Measurements from ENCODE around the gene LRRC37B.
"Not testable (repeated sequence)": the region's sequence is repeated elsewhere in the genome, so short reads cannot be mapped to it uniquely, and the experiment has no call there.

LRRC37B gene

DNA sequence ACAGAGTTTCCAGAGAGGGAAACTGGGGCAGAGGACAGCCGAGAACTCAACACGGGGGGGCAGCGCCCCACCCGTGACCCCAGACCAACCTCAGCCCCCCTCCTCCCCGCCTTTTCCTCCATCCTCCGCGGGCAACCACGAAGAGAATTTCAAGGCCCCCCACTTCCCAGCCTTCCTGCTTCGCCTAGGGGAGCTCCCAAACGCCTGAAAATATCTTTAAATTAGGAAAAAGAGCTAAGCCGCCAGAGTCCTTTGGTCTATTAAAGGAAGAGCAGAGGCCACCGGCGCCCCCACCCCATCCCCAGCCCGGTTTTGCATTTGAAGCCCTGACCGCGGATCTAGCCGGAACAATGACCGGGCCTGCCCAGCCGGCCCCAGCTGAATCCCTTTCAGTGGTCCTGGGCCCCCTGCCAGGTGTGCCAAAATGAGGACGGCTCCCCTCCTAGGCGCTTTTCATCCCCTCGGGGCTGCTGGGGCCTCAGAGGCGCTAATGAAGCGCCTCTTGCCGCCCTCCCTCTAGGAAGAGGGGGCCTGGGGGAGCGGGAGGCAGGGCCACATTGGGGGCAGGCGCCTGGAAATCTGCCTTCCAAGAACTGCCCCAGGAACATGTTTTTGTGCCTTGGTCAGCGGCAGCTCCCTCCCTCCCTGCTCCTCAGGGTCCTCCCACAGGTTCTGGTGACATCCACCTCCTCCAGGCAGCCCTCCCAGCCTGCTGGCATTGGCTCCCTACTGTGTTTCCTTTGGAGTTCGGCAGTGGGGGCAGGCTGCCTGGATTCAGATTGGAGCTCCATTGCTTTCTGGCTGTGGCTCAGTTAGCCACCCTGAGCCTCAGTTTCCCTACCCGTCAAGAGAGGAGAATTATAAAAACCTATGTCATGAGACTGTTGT, 78.0 kb downstream of the LRRC37B start:
- in situ Hi-C loops (cut with MboI; ENCODE audit: low sequenced_read_pairs), result not testable (repeated sequence)

- in situ Hi-C loops (cut with MboI; ENCODE audit: low sequenced_read_pairs), result not testable (repeated sequence)
These were observed 79.7 kb downstream of the LRRC37B start for GRCh38 chr17:32086833-32087232.

DNA sequence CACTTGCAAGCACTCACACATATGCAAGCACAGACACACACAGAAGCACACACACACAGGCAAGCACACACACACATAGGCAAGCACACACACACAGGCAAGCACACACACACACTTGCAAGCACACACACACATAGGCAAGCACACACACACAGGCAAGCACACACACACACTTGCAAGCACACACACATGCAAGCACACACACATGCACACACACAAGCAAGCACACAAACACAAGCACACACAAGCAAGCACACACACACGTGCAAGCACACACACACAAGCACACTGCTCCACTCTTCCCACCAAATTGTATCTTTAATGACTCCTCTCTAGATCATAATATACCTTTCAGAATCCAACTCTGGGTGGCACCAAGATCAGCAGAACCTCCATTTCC, 84.9 kb downstream of the LRRC37B start:
- in situ Hi-C loops (cut with MboI; ENCODE audit: low sequenced_read_pairs), result not testable (repeated sequence)

DNA sequence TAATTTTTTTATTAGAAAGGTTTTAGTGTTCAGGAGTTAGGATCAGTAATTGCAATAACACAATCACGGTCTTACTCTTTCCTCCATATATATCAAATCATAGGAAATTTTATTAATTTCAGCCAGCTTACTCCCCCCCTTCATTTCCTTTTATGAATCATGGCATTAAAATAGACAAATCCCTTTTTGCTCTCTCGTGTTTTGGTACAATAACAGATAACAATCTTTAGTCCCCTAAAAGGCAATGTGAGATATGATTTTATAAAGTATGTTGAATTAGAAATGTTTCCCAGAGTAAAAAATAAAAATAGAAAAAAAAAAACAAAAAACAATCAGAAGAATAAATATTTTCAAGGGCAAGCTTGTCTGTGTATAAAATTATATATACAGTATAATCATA, 92.5 kb downstream of the LRRC37B start:
- in situ Hi-C loops (cut with MboI; ENCODE audit: low sequenced_read_pairs), result no loop called here

DNA sequence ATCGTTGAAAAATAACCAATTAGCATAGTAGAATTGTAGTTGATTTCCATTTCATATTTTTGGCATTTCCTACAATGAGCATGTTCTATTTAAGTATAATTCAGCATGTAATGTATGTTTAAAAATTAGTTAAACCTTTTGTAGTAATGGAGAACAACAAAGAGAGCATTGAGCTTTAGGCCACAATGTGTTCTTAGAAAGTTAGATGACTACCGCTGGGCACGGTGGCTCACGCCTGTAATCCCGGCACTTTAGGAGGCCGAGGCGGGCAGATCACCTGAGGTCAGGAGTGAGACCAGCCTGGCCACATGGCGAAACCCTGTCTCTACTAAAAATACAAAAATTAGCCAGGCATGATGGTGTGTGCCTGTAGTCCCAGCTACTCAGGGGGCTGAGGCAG, 93.1 kb downstream of the LRRC37B start:
- in situ Hi-C loops (cut with MboI; ENCODE audit: low sequenced_read_pairs), result not testable (repeated sequence)

DNA sequence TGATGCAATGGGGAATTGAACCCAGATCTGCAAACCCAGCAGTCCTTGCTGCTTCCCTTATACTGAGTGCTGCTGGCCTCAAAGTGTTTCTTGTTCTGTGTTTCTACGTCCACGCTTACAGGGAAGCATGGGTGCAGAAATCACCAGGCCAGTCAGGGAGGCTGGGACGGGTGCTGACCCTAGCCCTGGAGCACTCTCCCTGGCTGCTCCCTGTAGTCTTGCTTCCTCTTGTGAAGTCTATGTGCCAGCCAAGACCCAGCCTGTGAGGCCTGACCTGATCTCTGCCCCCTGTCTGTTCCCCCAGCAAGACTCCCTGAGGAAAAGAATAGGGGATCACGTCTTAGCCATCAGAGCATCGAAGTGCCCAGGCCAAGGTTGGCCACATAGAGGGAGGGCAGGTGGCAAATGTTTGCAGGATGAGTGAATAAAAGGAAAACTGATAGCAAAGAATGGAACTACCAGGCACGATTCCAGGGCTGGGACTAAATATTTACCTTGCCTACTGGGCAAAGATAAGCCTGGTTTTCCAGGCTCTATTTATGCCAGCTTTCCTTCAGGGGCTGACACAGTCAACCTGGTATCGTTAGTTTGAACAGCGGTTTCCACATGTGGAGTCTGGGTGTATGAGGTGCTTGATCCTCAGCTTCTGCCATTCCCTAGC, 93.9 kb downstream of the LRRC37B start:
- in situ Hi-C loops (cut with MboI; ENCODE audit: low sequenced_read_pairs), result no loop called here

DNA sequence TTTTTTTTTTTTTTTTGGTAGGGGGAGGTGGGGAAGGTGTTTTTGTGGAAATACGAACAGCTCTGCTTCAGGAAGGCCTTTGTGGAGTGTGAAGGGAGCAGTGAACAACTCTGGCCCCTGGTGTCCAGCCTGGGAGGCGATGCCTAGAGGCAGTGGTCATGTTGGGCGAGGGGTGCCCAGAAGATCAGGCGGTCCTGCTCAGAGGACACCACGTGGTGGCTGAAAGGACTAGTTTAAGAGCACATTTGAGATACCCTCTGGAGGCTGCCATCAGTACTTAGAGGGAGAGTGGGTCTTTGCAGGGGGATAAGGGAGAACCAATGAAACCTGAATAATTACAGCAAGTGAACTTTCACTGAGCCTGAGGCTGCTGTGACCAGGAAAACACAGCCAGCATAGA, 95.0 kb downstream of the LRRC37B start:
- in situ Hi-C loops (cut with MboI; ENCODE audit: low sequenced_read_pairs), result no loop called here

DNA sequence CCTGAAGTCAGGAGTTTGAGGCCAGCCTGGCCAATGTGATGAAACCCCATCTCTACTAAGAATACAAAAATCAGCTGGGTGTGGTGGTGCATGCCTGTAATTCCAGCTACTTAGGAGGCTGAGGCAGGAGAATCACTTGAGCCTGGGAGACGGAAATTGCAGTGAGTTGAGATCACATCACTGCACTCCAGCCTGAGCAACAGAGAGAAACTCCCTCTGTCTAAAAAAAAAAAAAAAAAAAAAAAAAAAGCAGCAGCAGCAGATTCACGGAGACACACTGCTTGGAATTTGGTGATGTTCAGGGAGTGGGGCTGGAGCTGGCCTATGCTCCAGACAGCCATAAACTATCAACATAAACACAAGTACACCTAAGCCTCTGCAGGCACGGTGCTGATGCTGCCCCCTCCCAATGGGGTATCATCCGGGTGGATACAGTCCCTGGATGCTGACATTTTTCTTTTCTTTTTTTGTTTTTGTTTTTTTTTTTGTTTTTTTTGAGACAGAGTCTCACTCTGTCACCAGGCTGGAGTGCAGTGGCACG, 95.5 kb downstream of the LRRC37B start:
- in situ Hi-C loops (cut with MboI; ENCODE audit: low sequenced_read_pairs), result no loop called here

Data from hTERT RPE-1 (cell line).